H1 (cell line): ENCODE measurements around the gene SMARCA2. TPM values are rescaled to one million over a fixed set of nuclear protein-coding genes. Genes with fewer than 3 reads are reported as not detected.

Source experiments
- polyA plus RNA-seq, 7 experiments: library from polyadenylated mRNA; depleted of rRNA in 3 of 7; stranded (reverse) in 5 of 7; unstranded in 2 of 7; fragments of >200 nt in 5 of 7; fragments of 200-250 nt in 2 of 7; gene quantifications; 1 replicate in 5 of 7; 2 replicates in 1 of 7; 4 replicates in 1 of 7; pipeline versions ENCODE4 v1.2.1 to v1.2.3, GENCODE V29; 2011 to 2013; ENCODE audit warnings: missing spikeins in 2 of 7, mixed read lengths in 2 of 7
- total RNA-seq: library from RNA; stranded (reverse); fragmentation: NEBNext Ultra II Directional; extraction: Animal tissue kit (Norgen Biotek cat#: 25700); gene quantifications from 2 replicates; pipeline ENCODE4 v1.2.1, GENCODE V29; 2021
- TF ChIP-seq, protein P1 (sequence below): fragments of 300-600 bp; sonication (generic); IDR thresholded peaks from 2 replicates; pipeline ENCODE4 v1.7.1; 2012; ENCODE audit warnings: low read length, moderate library complexity, mild to moderate bottlenecking, inconsistent platforms; ENCODE audit not compliant: insufficient replicate concordance

Gene SMARCA2
- total and polyA plus RNA-seq, 2 of the 8 experiments (the other 6 are each of a cell fraction or from before 2014, with no cell fraction given) = 6.3 to 21.7 TPM

DNA sequence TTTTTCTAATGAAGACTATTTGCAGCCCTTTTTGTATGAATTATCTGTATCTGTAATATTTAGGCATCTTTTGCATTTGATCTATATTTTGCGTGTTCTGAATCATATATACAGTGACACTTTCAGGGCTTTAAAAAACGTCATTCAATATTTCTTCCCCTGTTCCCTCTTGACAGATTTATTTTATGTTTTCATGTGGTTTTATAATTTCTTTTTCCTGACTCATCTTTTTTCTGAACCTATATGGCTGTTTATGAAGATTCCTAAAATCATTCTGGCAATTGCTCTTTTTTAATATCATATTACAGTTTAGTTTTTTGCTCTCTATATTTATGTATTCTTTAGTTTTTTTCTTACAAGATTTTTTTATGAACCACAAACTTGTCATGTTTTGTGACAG lies 67.6 kb downstream of the SMARCA2 start (continued):
- TF ChIP-seq, protein P1, sequence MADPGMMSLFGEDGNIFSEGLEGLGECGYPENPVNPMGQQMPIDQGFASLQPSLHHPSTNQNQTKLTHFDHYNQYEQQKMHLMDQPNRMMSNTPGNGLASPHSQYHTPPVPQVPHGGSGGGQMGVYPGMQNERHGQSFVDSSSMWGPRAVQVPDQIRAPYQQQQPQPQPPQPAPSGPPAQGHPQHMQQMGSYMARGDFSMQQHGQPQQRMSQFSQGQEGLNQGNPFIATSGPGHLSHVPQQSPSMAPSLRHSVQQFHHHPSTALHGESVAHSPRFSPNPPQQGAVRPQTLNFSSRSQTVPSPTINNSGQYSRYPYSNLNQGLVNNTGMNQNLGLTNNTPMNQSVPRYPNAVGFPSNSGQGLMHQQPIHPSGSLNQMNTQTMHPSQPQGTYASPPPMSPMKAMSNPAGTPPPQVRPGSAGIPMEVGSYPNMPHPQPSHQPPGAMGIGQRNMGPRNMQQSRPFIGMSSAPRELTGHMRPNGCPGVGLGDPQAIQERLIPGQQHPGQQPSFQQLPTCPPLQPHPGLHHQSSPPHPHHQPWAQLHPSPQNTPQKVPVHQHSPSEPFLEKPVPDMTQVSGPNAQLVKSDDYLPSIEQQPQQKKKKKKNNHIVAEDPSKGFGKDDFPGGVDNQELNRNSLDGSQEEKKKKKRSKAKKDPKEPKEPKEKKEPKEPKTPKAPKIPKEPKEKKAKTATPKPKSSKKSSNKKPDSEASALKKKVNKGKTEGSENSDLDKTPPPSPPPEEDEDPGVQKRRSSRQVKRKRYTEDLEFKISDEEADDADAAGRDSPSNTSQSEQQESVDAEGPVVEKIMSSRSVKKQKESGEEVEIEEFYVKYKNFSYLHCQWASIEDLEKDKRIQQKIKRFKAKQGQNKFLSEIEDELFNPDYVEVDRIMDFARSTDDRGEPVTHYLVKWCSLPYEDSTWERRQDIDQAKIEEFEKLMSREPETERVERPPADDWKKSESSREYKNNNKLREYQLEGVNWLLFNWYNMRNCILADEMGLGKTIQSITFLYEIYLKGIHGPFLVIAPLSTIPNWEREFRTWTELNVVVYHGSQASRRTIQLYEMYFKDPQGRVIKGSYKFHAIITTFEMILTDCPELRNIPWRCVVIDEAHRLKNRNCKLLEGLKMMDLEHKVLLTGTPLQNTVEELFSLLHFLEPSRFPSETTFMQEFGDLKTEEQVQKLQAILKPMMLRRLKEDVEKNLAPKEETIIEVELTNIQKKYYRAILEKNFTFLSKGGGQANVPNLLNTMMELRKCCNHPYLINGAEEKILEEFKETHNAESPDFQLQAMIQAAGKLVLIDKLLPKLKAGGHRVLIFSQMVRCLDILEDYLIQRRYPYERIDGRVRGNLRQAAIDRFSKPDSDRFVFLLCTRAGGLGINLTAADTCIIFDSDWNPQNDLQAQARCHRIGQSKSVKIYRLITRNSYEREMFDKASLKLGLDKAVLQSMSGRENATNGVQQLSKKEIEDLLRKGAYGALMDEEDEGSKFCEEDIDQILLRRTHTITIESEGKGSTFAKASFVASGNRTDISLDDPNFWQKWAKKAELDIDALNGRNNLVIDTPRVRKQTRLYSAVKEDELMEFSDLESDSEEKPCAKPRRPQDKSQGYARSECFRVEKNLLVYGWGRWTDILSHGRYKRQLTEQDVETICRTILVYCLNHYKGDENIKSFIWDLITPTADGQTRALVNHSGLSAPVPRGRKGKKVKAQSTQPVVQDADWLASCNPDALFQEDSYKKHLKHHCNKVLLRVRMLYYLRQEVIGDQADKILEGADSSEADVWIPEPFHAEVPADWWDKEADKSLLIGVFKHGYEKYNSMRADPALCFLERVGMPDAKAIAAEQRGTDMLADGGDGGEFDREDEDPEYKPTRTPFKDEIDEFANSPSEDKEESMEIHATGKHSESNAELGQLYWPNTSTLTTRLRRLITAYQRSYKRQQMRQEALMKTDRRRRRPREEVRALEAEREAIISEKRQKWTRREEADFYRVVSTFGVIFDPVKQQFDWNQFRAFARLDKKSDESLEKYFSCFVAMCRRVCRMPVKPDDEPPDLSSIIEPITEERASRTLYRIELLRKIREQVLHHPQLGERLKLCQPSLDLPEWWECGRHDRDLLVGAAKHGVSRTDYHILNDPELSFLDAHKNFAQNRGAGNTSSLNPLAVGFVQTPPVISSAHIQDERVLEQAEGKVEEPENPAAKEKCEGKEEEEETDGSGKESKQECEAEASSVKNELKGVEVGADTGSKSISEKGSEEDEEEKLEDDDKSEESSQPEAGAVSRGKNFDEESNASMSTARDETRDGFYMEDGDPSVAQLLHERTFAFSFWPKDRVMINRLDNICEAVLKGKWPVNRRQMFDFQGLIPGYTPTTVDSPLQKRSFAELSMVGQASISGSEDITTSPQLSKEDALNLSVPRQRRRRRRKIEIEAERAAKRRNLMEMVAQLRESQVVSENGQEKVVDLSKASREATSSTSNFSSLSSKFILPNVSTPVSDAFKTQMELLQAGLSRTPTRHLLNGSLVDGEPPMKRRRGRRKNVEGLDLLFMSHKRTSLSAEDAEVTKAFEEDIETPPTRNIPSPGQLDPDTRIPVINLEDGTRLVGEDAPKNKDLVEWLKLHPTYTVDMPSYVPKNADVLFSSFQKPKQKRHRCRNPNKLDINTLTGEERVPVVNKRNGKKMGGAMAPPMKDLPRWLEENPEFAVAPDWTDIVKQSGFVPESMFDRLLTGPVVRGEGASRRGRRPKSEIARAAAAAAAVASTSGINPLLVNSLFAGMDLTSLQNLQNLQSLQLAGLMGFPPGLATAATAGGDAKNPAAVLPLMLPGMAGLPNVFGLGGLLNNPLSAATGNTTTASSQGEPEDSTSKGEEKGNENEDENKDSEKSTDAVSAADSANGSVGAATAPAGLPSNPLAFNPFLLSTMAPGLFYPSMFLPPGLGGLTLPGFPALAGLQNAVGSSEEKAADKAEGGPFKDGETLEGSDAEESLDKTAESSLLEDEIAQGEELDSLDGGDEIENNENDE = no peak
